ENCODE measurements around the gene PLXNA1.

The PLXNA1 gene

GRCh38 chr3:127026661-127027060, 43.7 kb downstream of the PLXNA1 start:
- Histone ChIP-seq H3K27me3 (ENCODE audit: control insufficient read depth, insufficient read depth, low read length) (no peaks in the 10 kb centered on the region), H3K9me3 (ENCODE audit: control insufficient read depth, insufficient read depth, low read depth, low read length) (no peaks in the 10 kb centered on the region), H3K27ac (ENCODE audit: low read depth, low read length) (no peak overlapping the region), H3K36me3 (ENCODE audit: control insufficient read depth, insufficient read depth, low read length) (peaks cover 96% of the 10 kb centered on the region), H3K4me1 (ENCODE audit: control insufficient read depth, insufficient read depth, low read length) (no peaks in the 10 kb centered on the region), H3K9ac (ENCODE audit: low read length) (no peak overlapping the region), H3K4me3 (ENCODE audit: low read depth, low read length) (no peak overlapping the region)

GRCh38 chr3:127027061-127027735, 44.3 kb downstream of the PLXNA1 start:
- Histone ChIP-seq H3K9ac (ENCODE audit: low read length) (no peak overlapping the region), H3K9me3 (ENCODE audit: control insufficient read depth, insufficient read depth, low read depth, low read length) (no peaks in the 10 kb centered on the region), H3K4me3 (ENCODE audit: low read depth, low read length) (no peak overlapping the region), H3K4me1 (ENCODE audit: control insufficient read depth, insufficient read depth, low read length) (no peaks in the 10 kb centered on the region), H3K27ac (ENCODE audit: low read depth, low read length) (no peak overlapping the region), H3K36me3 (ENCODE audit: control insufficient read depth, insufficient read depth, low read length) (peaks cover 96% of the 10 kb centered on the region), H3K27me3 (ENCODE audit: control insufficient read depth, insufficient read depth, low read length) (no peaks in the 10 kb centered on the region)

GRCh38 chr3:127027811-127028548, 45.1 kb downstream of the PLXNA1 start:
- H3K9me3 ChIP-seq (ENCODE audit: control insufficient read depth, insufficient read depth, low read depth, low read length) = no peaks in the 10 kb centered on the region
- no peaks in the 10 kb centered on the region for H3K4me1 ChIP-seq (ENCODE audit: control insufficient read depth, insufficient read depth, low read length)
- H3K9ac ChIP-seq (ENCODE audit: low read length) = no peak overlapping the region
- H3K27me3 ChIP-seq (ENCODE audit: control insufficient read depth, insufficient read depth, low read length) = no peaks in the 10 kb centered on the region
- H3K36me3 ChIP-seq (ENCODE audit: control insufficient read depth, insufficient read depth, low read length) = peaks cover 95% of the 10 kb centered on the region
- H3K4me3 ChIP-seq (ENCODE audit: low read depth, low read length) = no peak overlapping the region
- H3K27ac ChIP-seq (ENCODE audit: low read depth, low read length) = no peak overlapping the region

- peaks cover 95% of the 10 kb centered on the region for H3K36me3 ChIP-seq (ENCODE audit: control insufficient read depth, insufficient read depth, low read length)
- no peaks in the 10 kb centered on the region for H3K4me1 ChIP-seq (ENCODE audit: control insufficient read depth, insufficient read depth, low read length)
- no peak overlapping the region for H3K9ac ChIP-seq (ENCODE audit: low read length)
- no peak overlapping the region for H3K4me3 ChIP-seq (ENCODE audit: low read depth, low read length)
- H3K9me3 ChIP-seq (ENCODE audit: control insufficient read depth, insufficient read depth, low read depth, low read length) = no peaks in the 10 kb centered on the region
- H3K27ac ChIP-seq (ENCODE audit: low read depth, low read length) = no peak overlapping the region
- H3K27me3 ChIP-seq (ENCODE audit: control insufficient read depth, insufficient read depth, low read length) = no peaks in the 10 kb centered on the region
Observed at GRCh38 chr3:127028781-127029657, 46.1 kb downstream of the PLXNA1 start.

GRCh38 chr3:127029658-127030507, 47.0 kb downstream of the PLXNA1 start:
- Histone ChIP-seq H3K27me3 (ENCODE audit: control insufficient read depth, insufficient read depth, low read length) (no peaks in the 10 kb centered on the region), H3K4me1 (ENCODE audit: control insufficient read depth, insufficient read depth, low read length) (no peaks in the 10 kb centered on the region), H3K36me3 (ENCODE audit: control insufficient read depth, insufficient read depth, low read length) (peaks cover 93% of the 10 kb centered on the region), H3K27ac (ENCODE audit: low read depth, low read length) (no peak overlapping the region), H3K4me3 (ENCODE audit: low read depth, low read length) (no peak overlapping the region), H3K9me3 (ENCODE audit: control insufficient read depth, insufficient read depth, low read depth, low read length) (no peaks in the 10 kb centered on the region), H3K9ac (ENCODE audit: low read length) (no peak overlapping the region)

- no peaks in the 10 kb centered on the region for H3K9me3 ChIP-seq (ENCODE audit: control insufficient read depth, insufficient read depth, low read depth, low read length)
- no peaks in the 10 kb centered on the region for H3K27me3 ChIP-seq (ENCODE audit: control insufficient read depth, insufficient read depth, low read length)
- H3K4me1 ChIP-seq (ENCODE audit: control insufficient read depth, insufficient read depth, low read length) = no peaks in the 10 kb centered on the region
- peaks cover 84% of the 10 kb centered on the region for H3K36me3 ChIP-seq (ENCODE audit: control insufficient read depth, insufficient read depth, low read length)
- H3K4me3 ChIP-seq (ENCODE audit: low read depth, low read length) = no peak overlapping the region
- no peak overlapping the region for H3K9ac ChIP-seq (ENCODE audit: low read length)
- H3K27ac ChIP-seq (ENCODE audit: low read depth, low read length) = no peak overlapping the region
Observed at GRCh38 chr3:127030508-127031412, 47.8 kb downstream of the PLXNA1 start.

GRCh38 chr3:127031413-127031810, 48.5 kb downstream of the PLXNA1 start:
- Histone ChIP-seq H3K4me1 (ENCODE audit: control insufficient read depth, insufficient read depth, low read length) (no peaks in the 10 kb centered on the region), H3K4me3 (ENCODE audit: low read depth, low read length) (no peak overlapping the region), H3K27me3 (ENCODE audit: control insufficient read depth, insufficient read depth, low read length) (no peaks in the 10 kb centered on the region), H3K9me3 (ENCODE audit: control insufficient read depth, insufficient read depth, low read depth, low read length) (no peaks in the 10 kb centered on the region), H3K36me3 (ENCODE audit: control insufficient read depth, insufficient read depth, low read length) (peaks cover 78% of the 10 kb centered on the region), H3K27ac (ENCODE audit: low read depth, low read length) (no peak overlapping the region), H3K9ac (ENCODE audit: low read length) (no peak overlapping the region)

- H3K9me3 ChIP-seq (ENCODE audit: control insufficient read depth, insufficient read depth, low read depth, low read length) = no peaks in the 10 kb centered on the region
- peaks cover 74% of the 10 kb centered on the region for H3K36me3 ChIP-seq (ENCODE audit: control insufficient read depth, insufficient read depth, low read length)
- no peak overlapping the region for H3K9ac ChIP-seq (ENCODE audit: low read length)
- H3K27me3 ChIP-seq (ENCODE audit: control insufficient read depth, insufficient read depth, low read length) = no peaks in the 10 kb centered on the region
- H3K4me3 ChIP-seq (ENCODE audit: low read depth, low read length) = no peak overlapping the region
- H3K4me1 ChIP-seq (ENCODE audit: control insufficient read depth, insufficient read depth, low read length) = no peaks in the 10 kb centered on the region
- no peak overlapping the region for H3K27ac ChIP-seq (ENCODE audit: low read depth, low read length)
Observed at GRCh38 chr3:127031845-127032244, 48.9 kb downstream of the PLXNA1 start.

- H3K36me3 ChIP-seq (ENCODE audit: control insufficient read depth, insufficient read depth, low read length) = peaks cover 68% of the 10 kb centered on the region
Observed at GRCh38 chr3:127032296-127032990, 49.5 kb downstream of the PLXNA1 start.

More at GRCh38 chr3:127032296-127032990, 49.5 kb downstream of the PLXNA1 start:
- Histone ChIP-seq H3K9ac (ENCODE audit: low read length) (no peak overlapping the region), H3K27ac (ENCODE audit: low read depth, low read length) (no peak overlapping the region), H3K9me3 (ENCODE audit: control insufficient read depth, insufficient read depth, low read depth, low read length) (no peaks in the 10 kb centered on the region), H3K27me3 (ENCODE audit: control insufficient read depth, insufficient read depth, low read length) (no peaks in the 10 kb centered on the region), H3K4me1 (ENCODE audit: control insufficient read depth, insufficient read depth, low read length) (no peaks in the 10 kb centered on the region), H3K4me3 (ENCODE audit: low read depth, low read length) (no peak overlapping the region)

All from HUES6 (cell line).